ENCODE results near the gene CIRBP. TPM values are rescaled to one million over a fixed set of nuclear protein-coding genes. Genes with fewer than 3 reads are reported as not detected.
A peak's percentile ranks its signal among the peaks of the same experiment; 100 is the strongest.

CIRBP gene
- total and polyA plus RNA-seq, 9 of the 15 experiments (the other 6 are each of a cell fraction or from before 2014, with no cell fraction given) = 20.5 to 327 (median 176) TPM

DNA sequence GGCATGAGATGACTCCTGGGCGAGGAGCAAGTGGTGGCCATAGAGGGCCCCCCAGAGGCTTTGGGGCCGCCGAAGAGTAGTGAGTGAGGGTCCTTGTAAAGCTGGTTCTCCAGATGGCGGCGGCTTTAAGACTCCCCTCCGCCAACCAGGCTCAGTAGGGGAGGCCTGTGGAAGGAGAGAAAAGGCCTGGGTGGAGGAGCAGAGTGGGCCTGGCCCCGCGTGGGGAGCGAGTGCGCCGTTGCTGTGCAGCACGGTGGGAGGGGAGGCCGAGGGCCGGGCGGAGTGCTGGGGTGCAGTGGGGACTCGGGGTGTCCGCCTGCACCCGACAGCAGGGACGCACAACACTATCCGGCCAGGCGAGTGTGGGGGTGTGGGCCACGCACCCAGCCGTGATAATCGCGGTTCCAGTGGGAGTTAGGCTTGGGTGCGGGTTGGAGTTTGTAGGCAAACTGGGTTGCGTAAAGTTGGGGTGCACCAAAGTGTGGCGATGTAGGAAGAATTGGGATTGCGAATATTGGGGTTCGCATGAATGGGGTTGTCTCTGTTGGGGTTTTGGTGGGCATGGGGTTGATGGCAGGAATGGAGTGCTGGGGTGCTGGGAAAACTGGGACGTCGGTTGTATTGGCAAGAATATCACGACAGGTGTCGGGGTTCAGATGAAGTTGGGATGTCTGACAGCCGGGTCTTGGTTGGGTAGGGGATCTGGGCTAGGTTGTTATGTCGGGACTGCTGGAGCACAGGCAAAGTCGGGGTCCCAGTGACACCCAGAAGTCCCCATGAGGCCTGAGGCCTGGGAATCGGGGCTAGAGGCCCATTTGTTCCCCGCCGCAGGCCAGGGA, 687 bp upstream of the CIRBP start (continued):
- TF ChIP-seq MNT (conservative IDR thresholded peaks at IDR 0.05) (peak; percentile 23 to 40; a peak in 1 of 4 replicates), ZNF239 (CRISPR knock-in tag; IDR thresholded peaks at IDR 0.05) (no peak), ETV1 (tag; conservative IDR thresholded peaks at IDR 0.05; ENCODE audit: low read depth) (no peak), REST (IDR thresholded peaks at IDR 0.05; ENCODE audit: borderline replicate concordance) (no peak), REST (CRISPR knock-in tag; IDR thresholded peaks at IDR 0.05; ENCODE audit: low read depth) (no peak), POLR2H (tag; IDR thresholded peaks at IDR 0.05; ENCODE audit: low read depth) (no peak), ZBTB1 (CRISPR knock-in tag; IDR thresholded peaks at IDR 0.05; ENCODE audit: borderline replicate concordance, low read depth) (no peak), MBD2 (IDR thresholded peaks at IDR 0.05; ENCODE audit: borderline replicate concordance, low read depth) (no peak; the same call in 1 of the 2 replicates), SRSF9 (IDR thresholded peaks at IDR 0.05; ENCODE audit: borderline replicate concordance, low read depth, low read length) (no peak), GATAD2A (IDR thresholded peaks at IDR 0.05) (peak; percentile 21; the same call in 1 of the 2 replicates), MAFG (tag; conservative IDR thresholded peaks at IDR 0.05) (no peak), EHMT2 (IDR thresholded peaks at IDR 0.05) (no peak), PRMT5 (CRISPR knock-in tag; IDR thresholded peaks at IDR 0.05) (no peak)
- TF ChIP-seq, protein P1, sequence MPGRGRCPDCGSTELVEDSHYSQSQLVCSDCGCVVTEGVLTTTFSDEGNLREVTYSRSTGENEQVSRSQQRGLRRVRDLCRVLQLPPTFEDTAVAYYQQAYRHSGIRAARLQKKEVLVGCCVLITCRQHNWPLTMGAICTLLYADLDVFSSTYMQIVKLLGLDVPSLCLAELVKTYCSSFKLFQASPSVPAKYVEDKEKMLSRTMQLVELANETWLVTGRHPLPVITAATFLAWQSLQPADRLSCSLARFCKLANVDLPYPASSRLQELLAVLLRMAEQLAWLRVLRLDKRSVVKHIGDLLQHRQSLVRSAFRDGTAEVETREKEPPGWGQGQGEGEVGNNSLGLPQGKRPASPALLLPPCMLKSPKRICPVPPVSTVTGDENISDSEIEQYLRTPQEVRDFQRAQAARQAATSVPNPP (IDR thresholded peaks at IDR 0.05; ENCODE audit: borderline replicate concordance, insufficient read depth, insufficient read length) = no peak
- TF ChIP-seq, protein P2, sequence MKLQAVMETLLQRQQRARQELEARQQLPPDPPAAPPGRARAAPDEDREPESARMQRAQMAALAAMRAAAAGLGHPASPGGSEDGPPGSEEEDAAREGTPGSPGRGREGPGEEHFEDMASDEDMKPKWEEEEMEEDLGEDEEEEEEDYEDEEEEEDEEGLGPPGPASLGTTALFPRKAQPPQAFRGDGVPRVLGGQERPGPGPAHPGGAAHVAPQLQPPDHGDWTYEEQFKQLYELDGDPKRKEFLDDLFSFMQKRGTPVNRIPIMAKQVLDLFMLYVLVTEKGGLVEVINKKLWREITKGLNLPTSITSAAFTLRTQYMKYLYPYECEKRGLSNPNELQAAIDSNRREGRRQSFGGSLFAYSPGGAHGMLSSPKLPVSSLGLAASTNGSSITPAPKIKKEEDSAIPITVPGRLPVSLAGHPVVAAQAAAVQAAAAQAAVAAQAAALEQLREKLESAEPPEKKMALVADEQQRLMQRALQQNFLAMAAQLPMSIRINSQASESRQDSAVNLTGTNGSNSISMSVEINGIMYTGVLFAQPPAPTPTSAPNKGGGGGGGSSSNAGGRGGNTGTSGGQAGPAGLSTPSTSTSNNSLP (IDR thresholded peaks at IDR 0.05; ENCODE audit: borderline replicate concordance, low read depth, low read length) = no peak

Data from K562 (cell line).